Limb (tissue), 2 donors: ENCODE data around the gene PLIN3.
A peak's percentile ranks its signal among the peaks of the same experiment; 100 is the strongest.
"Not testable (repeated sequence)": the region's sequence is repeated elsewhere in the genome, so short reads cannot be mapped to it uniquely, and the experiment has no call there.

Source experiments
- DNase-seq, 2 donors: peaks; one replicate each; pipeline ENCODE4 v3.0.0-alpha.2; 2016; ENCODE audit errors: extremely low spot score in 2 of 2

The PLIN3 gene

DNA sequence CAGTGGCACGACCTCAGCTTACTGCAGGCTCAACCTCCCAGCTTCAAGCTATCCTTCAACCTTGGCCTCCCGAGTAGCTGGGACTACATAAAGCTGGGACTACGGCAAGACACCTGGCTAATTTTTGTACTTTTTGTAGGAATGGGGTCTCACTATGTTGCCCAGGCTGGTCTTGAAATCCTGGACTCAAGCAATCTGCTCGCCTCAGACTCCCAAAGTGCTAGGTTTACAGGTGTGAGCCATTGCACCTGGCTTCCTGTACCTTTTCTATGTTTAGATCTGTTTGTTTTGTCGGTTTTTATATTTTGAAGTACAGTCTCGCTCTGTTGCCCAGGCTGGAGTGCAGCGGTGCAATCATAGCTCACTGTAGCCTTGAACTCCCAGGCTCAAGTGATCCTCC is 18.4 kb downstream of the PLIN3 start:
- DNase-seq, result no peak

DNA sequence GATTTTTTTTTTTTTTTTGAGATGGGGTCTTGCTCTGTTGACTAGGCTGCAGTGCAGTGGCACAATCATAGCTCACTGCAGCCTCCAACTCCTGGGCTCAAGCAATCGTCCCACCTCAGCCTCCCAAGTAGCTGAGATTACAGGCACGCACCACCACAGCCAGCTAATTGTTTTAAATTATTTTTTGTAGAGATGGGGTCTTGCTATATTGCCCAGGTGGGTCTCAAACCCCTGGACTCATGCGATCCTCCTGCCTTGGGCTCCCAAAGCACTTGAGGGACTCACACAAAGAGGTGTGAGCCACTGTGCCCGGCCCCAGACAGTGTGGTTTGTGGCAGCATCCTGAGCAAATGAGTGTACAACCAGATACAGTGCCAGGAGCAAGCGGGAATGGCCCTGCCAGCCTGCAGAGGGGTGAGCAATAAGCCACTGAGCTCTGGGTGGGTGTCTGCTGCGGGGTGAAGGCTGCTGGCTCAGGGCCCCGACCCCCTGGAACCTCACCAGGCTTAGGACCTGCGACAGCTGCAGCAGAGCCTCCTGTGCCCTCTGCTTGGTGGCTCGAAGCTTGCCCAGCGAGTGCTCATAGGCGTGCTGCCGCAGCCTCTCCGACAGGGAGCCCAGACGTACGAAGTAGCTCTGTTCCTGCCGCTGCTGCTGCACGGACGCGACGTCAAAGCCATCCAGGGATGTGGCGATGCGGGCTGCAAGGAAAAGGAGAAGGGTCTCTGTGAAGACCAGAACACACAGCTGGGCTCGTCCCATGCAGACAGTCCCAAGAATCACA is 20.1 kb downstream of the PLIN3 start:
- DNase-seq, result no peak

DNA sequence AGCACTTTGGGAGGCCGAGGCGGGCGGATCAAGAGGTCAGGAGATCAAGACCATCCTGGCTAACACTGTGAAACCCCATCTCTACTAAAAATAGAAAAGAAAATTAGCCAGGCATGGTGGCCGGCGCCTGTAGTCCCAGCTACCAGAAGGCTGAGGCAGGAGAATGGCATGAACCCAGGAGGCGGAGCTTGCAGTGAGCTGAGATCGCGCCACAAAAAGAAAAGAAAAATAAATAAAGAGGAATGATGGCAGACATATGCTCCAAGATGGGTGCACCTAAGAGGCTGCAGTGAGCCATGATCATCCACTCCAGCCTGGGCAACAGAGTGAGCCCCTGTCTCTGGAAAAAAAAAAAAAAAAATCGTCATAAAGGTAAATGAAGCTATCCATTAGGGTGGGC is 21.5 kb downstream of the PLIN3 start:
- not testable (repeated sequence) for DNase-seq

DNA sequence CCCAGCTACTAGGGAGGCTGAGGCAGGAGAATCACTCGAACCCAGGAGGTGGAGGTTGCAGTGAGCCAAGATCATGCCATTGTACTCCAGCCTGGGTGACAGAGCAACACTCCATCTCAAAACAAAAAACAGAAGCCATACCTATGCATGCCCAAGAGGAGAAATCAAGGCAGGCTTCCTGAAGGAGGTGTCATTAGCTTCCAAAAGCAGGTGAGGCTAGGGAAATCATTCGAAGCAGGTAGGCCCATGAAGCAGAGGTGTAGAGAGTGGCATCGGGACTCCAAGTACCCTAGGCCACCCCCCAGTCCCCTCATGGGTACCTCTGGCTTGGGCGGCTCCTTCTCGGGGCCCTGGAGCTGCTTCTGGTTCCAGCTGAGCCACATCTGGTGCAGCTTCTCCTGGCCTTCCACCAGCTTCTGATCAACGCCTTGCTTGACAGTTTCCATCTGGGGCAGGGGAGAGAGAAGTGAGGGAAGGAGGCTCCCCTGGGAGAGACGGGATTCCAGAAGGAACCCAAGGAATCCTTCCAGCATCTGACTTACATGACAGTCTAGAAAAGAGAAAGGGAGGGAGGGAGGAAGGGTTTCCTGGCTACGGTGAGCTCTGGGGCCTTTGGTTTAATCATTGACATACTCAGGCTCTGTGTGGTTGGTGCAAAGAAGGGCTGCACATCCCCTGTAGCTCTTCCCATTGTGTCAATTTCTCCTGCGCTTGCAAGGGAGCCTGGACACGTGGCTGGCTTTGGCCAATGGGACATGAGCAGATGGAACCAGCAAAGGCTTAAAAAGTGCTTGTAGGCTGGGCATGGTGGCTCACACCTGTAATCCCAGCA is 22.9 kb downstream of the PLIN3 start:
- DNase-seq, result no peak

DNA sequence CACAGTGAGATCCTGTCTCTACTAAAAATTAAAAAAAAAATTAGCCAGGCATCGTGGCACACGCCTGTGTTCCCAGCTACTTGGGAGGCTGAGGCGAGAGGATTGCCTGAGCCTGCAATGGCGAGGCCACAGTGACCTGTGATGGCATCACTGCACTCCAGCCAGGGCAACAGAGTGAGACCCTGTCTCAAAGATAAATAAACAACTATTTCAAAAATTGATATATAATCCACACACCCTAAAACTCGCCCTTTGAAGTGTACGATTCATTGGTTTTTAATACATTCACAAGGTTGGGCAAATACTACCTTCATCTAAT is 23.9 kb downstream of the PLIN3 start:
- no peak for DNase-seq

DNA sequence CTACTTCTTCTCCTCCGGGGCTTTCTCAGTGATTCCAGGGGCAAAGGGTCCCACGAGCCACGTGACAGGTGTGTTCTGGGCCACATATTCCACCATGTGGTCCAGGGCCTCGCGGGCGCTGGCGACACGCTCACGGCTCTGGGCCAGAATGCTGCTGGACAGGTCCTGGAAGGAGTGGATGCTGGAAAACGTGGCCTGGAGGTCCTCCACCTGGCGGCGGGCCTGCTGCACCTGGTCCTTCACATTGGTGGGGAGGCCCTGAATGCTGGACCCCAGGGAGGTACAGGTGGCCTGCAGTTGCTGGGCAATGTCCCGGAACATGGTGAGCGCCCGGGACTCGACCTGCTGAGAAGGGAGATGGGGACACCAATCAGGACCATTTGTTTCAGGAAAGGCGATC is 28.3 kb downstream of the PLIN3 start:
- no peak for DNase-seq

DNA sequence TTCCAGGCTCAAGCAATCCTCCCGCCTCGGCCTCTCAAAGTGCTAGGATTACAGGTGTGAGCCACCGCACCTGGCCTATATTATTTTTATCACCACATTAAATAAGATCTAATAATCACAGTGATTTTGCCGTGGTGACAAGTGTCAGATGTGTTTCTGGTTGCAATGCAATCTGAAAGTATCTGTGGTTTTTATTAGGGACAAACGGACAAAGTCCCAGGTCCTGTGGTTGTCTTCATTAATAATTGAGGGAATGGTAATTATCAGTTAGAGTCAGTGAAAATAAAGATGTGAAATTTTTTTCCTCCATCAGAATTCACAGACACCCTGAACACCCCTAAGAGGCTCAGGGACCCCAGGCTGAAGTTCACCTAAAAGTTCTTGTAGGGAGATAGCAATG is 34.7 kb downstream of the PLIN3 start:
- no peak for DNase-seq

DNA sequence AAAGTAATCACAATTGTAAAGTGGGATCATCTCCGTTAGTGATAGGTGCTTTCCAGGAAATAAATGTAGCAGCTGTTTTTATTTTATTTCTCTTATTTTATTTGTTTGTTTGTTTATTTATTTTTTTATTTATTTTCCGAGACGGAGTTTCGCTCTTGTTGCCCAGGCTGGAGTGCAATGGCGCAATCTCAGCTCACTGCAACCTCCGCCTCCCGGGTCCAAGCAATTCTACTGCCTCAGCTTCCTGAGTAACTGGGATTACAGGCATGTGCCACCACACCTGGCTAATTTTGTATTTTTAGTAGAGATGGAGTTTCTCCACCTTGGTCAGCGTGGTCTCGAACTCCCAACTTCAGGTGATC is 35.5 kb downstream of the PLIN3 start:
- DNase-seq, result not testable (repeated sequence)

DNA sequence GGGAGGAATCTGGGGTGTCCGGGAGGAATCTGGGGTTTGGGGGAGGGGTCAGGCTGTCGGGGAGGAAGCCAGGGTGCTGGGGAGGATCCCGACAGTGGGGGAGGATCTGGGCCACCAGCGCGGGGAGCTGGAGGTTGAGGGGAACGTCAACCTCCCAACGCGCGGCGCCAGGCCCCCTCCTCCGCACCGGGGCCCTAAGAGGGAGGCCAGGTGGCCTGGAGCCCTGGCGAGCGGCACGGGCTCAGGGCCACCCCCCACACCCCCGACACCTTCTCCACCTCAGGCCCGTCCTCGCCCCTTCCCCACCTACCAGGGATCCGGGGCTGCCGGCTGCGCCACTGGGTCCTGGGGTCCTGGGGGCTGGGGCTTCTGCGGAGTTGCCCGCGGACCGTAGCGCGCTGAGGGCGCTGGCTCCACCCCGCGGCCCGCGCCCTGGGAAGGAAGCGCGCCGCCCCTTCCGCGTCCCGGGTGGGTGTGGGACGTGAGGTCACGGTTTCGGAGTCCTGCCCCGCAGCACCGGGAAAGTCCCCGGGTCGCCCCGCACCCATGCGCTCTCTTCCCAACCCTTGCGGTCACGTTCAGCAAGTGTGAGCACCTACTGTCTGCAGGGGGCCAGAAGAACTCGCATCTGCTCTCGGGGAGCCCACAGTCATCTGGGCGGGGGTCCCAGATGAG is 36.0 kb downstream of the PLIN3 start, which contains the start of gene TICAM1:
Gene TICAM1 (minus strand): TSS at position 409 of the 675 bp plus-strand sequence. CDS start 13,335 bp downstream, outside the sequence.
- DNase-seq, result peak in 1 of 2 donors; percentile 67

DNA sequence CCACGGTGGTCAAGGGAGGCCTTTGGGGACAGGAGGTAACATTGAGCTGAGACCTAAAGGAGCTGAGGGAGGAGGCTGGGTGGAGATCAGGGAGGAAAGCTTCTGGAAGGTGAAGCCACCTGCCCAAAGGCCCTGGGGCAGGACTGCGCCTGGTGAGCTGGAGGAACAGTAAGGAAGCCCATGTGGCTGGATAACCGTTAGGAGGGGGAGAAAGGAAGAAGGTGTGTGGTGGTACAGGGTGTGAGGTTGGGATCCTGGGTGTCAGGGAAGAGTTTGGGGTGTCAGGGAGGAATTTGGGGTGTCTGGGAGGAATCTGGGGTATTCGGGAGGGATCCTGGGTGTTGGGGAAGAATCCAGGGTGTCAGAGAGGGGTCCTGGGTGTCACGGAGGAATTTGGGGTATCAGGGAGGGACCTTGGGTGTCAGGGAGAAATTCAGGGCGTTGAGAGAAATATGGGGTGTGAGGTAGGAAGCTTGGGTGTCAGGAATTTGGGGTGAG is 36.6 kb downstream of the PLIN3 start:
- DNase-seq, result no peak

DNA sequence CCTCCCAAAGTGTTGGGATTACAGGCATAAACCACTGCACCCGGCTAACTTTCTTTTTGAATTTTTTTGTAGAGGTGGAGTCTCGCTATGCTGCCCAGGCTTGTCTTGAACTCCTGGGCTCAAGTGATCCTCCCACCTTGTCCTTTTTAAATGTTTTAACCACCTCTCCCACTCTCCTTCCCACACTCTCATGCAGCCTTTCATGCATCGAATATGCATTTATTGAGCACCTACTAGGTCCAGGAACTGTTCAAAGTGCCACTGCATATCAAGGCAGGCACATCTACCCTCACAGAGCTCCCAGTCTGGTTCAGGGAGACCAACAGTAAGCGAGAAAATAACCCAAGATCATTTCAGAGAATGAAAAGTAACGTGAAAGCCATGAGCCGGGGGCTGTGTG is 37.1 kb downstream of the PLIN3 start:
- no peak for DNase-seq

DNA sequence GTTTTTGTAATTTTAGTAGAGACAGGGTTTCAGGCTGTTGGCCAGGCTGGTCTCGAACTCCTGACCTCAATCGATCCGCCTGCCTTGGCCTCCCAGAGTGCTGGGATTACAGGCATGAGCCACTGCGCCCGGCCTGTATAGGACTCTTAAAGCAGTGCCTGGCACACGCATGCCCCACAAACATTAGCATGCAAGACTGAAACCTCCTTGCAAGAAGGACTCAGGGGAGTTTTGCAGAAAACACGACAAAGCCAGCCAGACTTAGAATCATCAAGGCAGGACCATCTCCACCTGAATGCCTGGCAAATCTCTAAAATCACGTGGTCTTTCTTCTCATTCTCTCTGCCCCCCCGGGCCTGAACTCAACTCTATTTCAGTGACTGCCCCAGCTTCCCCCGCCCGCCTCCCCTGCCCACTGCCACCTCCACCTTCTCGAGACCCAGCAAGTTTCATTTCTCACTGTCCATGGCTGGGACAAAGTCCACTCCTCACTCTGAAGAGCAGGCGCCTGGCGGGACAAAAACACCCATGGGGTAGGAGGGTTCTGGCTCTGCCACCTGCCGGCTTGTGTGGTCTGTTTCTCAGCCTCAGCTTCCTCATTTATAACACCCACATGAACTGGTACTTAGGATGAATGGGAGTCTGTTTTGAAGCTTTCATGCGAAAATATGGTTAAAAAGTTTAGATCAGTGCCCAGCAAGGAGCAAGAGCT is 38.3 kb downstream of the PLIN3 start:
- no peak for DNase-seq

DNA sequence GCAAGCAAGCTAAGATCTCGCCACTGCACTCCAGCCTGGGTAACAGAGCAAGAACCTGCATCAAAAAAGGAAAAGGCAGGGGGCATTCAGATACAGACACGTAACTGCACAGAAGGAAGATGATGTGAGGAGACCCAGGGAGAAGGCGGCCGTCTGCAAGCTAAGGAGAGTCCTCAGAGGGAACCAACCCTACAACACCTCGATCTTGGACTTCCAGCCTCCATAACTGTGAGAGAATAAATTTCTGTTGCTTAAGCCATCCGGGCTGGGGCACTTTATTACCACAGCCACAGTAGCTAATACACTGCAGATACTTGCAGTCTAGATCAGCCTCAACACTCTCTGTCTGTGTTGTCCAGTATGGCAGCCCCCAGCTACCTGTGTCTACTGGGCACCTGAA is 43.9 kb downstream of the PLIN3 start:
- no peak for DNase-seq

DNA sequence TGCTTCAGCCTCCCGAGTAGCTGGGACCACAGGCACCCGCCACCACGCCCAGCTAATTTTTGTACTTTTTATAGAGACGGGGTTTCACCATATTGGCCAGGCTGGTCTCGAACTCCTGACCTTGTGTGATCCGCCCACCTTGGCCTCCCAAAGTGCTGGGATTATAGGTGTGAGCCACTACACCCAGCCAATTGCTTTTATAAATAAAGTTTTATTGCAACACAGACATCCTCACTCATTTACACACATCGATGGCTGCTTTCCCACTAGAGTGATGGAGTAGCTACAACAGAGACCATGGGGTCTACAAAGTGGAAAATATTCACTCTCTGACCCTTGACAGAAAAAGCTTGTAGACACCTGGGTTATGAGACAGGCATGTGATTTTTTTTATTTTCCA is 45.1 kb downstream of the PLIN3 start:
- DNase-seq, result not testable (repeated sequence)

DNA sequence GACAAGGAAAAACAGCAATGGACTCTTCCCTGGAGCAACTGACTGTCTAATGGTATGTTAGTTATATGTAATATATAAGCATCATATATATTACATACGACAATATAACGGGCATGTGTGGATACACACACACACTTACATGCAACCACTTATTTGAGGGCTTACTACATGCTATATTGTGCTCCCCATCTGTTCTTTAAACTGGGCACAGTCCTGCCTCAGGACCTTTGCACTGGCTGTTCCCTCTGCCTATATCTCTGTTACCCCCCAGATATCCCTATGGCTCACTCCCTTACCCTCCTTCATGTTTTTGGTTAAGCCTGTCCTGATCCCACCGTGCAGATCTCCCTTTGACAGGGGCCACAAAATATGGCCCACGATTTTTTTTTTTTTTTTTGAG is 46.2 kb downstream of the PLIN3 start:
- DNase-seq, result no peak

DNA sequence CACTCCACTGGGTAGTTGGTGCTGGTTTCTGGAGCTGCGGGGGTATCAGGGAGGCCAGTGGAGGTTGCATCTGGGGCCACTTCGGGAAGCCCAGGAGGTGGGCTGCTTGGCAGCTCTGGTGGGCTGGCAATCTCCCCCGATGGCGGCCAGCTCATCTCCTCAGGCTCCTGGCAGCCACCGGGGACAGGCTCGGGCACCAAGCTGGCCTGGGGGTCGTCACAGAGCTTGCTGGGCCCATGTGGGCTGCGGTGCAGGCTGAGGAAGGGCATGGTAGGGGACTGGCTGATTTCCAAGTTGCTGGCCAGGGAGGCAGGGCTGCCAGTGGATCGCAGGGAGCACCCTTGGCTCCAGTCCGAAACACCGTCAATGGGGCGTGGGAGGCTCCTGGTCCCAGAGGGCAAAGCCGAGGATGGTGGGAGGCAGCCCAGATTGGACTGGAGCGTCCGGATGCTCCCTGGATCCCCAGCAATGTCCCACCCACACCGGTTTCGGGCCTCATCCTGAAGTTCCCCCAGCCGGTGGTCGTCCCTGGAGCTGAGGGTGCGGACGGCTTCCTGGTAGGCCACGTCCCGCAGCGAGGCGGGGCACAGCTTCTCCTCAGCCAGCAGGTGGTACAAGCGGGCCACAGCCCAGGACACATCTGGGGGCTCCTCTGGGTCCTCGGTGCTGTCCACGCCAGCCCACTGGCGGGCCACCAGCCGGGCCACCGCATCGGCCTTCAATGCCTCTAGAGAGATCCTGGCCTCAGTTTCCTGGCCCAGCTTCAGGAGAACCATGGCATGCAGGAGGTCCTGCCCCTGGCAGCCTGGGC is 49.8 kb downstream of the PLIN3 start:
- DNase-seq, result no peak

DNA sequence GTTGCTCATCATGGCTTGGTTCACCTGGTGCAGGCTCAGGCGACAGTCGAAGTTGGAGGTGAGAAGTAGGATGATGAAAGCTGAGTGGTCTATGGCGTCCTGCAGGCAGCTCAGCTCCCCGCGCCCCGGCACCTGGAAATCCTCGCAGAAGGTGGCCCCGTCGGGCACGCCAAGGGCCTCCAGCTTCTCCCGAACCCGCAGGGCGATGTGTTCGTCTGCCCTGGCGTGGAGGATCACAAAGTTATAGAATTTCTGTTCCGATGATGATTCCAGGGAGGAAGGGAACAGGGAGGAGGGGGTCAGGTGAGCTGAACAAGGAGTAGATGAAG is 50.6 kb downstream of the PLIN3 start:
- DNase-seq, result no peak

DNA sequence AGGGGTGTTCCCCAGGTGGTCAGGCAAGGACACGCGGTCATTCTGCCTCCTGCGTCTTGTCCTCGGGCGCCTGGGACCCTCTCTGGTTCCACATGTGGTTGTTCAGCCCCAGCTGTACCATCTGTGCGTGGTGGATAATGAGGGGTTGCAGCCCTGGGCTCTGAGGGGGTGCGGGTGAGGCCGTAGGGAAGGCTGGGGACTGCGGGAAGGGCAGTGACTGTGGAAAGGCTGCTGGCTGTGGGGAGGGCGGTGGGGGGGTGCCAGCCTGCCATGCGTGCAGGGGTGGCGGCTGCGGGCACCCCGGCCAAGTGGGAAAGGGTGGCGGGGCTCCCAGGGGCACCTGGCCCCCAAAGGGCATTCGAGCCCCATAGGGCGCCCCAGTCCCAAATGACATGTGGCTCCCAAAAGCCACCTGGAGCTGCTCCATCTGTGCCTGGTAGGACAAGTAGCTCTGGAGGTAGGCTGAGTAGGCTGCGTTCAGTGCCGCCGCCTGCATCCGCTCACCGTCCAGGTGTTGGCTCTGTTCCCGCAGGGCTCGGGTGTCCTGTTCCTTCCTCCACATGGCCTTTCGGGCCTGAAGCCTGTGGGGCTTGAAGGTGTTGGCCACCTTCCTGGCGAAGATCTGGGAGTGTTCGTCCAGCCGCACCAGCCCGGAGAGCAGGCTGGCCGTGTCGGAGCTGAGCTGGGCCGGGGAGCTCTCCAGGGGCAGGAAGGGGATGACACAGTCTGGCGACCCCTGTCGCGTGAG is 51.1 kb downstream of the PLIN3 start:
- no peak for DNase-seq

DNA sequence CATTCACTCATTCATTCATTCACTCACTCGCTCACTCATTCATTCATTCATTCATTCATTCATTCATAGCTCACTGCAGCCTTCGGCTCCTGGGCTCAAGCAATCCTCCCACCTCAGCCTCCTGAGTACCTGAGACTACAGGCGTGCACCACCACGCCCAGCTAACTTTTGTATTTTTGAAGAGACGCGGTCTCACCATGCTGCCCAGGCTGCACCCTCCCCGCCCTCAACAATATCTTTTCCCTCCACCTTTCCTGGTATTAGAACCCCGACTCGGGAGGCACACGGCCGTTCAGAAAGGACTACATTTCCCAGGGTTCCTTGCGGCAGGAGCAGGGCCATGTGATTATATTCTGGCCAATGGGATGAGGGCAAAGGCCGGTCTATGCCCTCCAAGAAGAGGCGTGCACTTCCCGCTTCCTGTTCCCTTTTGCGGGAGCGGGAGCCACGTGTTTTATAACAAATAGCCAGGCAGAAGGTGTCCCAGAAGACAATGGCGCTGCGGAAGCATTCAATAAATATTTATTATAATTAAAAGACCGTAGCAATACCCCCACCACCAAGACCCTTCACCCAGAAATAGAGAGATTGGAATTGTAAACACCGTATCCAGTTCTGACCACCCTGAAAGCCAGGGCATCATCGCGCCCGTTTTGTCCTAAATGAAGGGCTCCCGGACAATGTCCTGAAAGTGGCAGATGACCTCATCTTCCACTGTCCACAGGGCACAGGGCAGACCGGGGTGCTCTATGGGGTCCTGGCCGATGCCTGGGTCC is 51.9 kb downstream of the PLIN3 start:
- DNase-seq, result peak; percentile 86 to 91
